Activated T-cell treated with anti-CD3 and anti-CD28 coated beads for 4 hours (primary cell): ENCODE measurements around the gene PTBP3.
"Not testable (repeated sequence)": the region's sequence is repeated elsewhere in the genome, so short reads cannot be mapped to it uniquely, and the experiment has no call there.

Experiments
- DNase-seq: peaks from one replicate; pipeline ENCODE4 v3.0.0-alpha.2; 2020

The PTBP3 gene

GRCh38 chr9:112190320-112190719 lies 143.1 kb downstream of the PTBP3 start:
- DNase-seq, result not testable (repeated sequence)

GRCh38 chr9:112188884-112189283 lies 144.5 kb downstream of the PTBP3 start:
- no peak for DNase-seq

GRCh38 chr9:112187404-112187803 lies 146.0 kb downstream of the PTBP3 start:
- DNase-seq, result no peak

GRCh38 chr9:112186695-112187094 lies 146.7 kb downstream of the PTBP3 start:
- no peak for DNase-seq

- DNase-seq, result no peak
Observed at GRCh38 chr9:112184946-112185345, 148.5 kb downstream of the PTBP3 start.

GRCh38 chr9:112184221-112184620 lies 149.2 kb downstream of the PTBP3 start:
- DNase-seq, result no peak

- no peak for DNase-seq
Observed at GRCh38 chr9:112180387-112180881, 153.0 kb downstream of the PTBP3 start.

- DNase-seq, result no peak
Observed at GRCh38 chr9:112179816-112180215, 153.6 kb downstream of the PTBP3 start.

- no peak for DNase-seq
Observed at GRCh38 chr9:112176524-112176923, 156.9 kb downstream of the PTBP3 start.

GRCh38 chr9:112175796-112176315 lies 157.6 kb downstream of the PTBP3 start:
- DNase-seq, result no peak

GRCh38 chr9:112174965-112175795 lies 158.2 kb downstream of the PTBP3 start, which contains the start of gene SUSD1:
Gene SUSD1, minus strand, starts transcription at chr9:112175297. Its CDS starts 62 bp downstream, at chr9:112175235.
- no peak for DNase-seq

- peak; percentile 56 for DNase-seq
Observed at GRCh38 chr9:112174222-112174964, 159.0 kb downstream of the PTBP3 start.

GRCh38 chr9:112173489-112174221 lies 159.8 kb downstream of the PTBP3 start:
- no peak for DNase-seq

- no peak for DNase-seq
Observed at GRCh38 chr9:112170968-112171367, 162.5 kb downstream of the PTBP3 start.

- DNase-seq, result no peak
Observed at GRCh38 chr9:112170235-112170634, 163.2 kb downstream of the PTBP3 start.

GRCh38 chr9:112169368-112169767 lies 164.1 kb downstream of the PTBP3 start:
- no peak for DNase-seq

GRCh38 chr9:112168197-112168596 lies 165.2 kb downstream of the PTBP3 start:
- no peak for DNase-seq
